Measurements from ENCODE around the gene GID4.

- TF ChIP-seq MAX (IDR thresholded peaks at IDR 0.05; ENCODE audit: low read depth, low read length) (no peak), POLR2A (IDR thresholded peaks at IDR 0.05; ENCODE audit: extremely low read depth, insufficient read length) (no peak), CTCF (IDR thresholded peaks at IDR 0.05; ENCODE audit: low read depth, low read length) (no peak)
These were observed 5.4 kb downstream of the GID4 start for GRCh38 chr17:18044609-18045008.

Measured in NB4 (cell line).